Measurements from ENCODE around the gene OVAAL.

Gene OVAAL

DNA sequence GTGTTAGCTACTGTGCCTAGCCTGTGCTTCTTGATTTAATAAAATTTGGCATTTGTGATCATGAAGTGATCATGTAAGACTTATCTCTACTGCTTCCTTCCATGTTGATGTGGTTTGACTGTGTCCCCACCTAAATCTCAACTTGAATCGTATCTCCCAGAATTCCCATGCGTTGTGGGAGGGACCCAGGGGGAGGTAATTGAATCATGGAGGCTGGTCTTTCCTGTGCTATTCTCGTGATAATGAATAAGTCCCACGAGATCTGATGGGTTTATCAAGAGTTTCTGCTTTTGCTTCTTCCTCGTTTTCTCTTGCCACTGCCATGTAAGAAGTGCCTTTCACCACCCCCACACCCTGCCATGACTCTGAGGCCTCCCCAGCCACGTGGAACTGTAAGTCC lies at the start of gene OVAAL:
OVAAL (plus strand) TSS at position 301 of the 400 bp plus-strand sequence.
- DNase-seq = no peak

DNA sequence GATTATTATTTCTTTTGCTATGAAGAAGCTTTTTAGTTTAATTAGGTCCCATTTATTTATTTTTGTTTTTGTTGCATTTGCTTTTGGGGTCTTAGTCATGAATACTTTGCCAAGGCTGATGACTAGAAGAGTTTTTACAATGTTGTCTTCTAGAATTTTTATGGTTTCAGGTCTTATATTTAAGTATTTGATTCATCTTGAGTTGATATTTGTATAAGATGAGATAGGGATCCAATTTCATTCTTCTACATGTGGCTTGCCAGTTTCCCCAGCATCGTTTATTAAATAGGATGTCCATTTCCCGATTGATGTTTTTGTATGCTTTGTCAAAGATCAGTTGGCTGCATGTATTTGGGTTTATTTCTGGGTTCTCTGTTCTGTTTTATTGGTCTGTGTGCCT lies 47.9 kb upstream of the OVAAL start:
- no peak for DNase-seq

DNA sequence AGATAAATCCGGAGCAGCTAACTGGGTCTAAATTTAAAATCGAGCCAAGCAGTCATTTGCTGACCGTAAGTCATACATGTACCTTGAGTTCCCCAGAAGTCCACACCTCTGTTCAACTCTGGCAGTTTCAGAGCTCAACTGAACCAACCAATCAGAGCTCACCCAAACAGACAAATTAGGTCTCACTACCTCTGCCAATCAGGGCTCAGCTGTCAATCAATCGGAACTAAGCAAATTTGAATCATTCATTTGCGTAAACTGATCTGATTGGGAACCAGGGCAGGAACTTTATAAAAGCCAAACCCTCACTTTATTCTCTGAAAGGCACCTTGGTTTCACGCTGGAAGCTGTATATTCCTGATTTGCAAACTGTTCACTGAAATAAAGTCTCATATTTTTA lies 45.2 kb upstream of the OVAAL start:
- no peak for DNase-seq

DNA sequence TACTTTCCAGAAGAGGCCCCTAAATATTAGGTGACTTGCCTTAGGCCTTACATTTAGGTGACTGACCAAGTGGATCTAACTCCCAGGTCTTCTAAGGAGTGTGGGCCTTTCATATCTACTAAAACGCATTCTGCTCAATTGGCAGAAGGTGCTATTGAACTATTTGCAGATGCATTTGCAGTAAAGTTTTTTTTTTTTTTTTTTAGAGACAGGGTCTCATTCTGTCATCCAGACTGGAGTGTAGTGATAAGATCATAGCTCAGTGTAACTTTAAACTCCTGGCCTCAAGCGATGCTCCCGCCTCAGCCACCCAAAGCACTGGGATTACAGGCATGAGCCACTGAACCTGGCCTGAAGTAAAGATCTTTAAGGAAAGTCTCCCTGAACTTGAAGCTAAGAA lies 43.4 kb upstream of the OVAAL start:
- no peak for DNase-seq

DNA sequence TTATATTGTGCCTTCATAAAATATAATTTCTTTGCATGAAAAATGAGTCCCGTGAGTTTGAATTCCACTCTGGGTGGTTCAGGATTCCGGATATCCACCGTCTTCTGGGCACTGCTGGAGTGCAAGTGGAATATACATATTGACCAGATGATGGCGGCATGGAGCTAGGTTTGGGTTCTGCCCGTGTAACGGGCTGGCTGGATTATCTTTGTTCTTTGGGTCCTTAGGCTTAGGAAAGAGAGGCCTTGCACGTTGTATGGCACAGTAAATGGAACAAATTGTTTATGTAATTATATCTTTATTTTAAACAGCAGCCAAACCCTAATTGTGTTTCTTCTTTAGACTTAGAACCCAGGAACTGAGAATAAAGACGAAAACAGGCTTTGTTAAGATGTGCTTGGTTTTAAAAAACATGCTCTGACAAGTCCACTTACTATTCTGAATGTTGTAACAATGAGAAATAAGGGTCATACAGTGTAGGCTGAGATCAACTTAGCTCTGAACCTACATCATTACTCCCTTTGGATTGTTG lies 42.8 kb upstream of the OVAAL start:
- peak; percentile 50 for DNase-seq

DNA sequence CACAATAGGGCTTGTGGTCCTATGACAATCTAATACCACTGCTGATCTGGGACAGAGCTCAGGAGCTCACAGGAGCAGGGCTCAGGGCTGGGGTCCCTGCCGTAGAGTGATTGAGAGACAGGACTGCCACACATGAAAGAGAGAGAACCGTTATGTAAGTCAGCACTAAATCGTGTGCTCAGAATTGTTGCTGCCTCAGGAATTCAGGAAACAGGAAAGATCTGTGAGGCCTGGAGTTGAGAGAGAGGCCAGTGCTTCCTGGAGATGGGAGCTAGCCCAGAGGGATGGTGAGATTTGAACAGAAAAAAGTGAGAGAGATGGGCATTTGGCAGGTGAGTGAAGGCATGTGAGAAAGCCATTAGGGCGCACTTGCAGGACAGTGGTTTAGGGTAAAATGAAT lies 38.9 kb upstream of the OVAAL start:
- DNase-seq = no peak

DNA sequence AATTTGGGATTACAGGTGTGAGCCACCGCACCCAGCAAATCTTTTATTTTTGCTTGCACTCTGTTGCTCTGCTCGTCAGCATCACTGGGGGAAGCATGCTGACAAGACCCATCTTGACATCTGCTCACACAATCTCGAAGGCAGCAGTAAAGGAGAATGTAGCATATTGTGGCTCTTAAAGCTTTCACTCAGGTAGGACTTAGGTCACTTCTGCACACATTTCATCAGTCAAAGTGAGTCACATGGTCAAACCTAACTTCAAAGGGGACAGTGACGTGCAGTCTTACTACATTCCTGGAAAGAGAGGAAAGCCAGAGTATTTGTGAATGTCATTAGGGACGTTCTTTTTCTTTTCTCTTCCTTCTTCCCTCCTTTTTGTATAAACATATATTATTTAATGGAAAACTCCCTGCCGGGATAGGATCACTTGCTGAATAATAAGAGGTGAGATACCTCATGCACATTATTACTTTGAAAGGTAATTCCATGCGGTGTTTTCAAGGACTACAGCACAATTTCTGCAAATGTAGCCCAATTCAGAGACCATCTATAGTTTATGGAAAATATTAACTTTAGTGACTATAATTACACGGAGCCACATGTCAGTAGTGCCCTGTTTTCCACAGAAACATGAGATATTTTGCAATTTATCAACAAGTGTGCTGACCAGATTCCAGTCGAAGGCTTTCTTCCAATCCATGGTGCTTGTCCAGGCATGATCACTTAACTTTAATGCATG lies 37.1 kb upstream of the OVAAL start:
- DNase-seq = no peak

DNA sequence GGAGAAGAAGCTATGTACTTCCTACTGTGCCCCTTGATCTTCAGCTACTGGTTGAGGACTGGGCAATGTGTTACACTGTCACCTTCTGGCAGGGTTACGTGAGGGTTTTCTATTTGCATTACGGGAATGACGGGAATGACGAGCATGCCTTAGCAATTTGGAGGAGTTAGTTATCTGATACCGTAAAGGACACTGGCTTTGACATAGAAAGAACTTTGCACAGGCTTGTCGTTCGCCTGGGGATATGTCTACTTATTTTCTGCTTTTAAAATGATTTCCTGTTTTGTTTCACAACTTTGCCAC lies 36.6 kb upstream of the OVAAL start:
- no peak for DNase-seq

DNA sequence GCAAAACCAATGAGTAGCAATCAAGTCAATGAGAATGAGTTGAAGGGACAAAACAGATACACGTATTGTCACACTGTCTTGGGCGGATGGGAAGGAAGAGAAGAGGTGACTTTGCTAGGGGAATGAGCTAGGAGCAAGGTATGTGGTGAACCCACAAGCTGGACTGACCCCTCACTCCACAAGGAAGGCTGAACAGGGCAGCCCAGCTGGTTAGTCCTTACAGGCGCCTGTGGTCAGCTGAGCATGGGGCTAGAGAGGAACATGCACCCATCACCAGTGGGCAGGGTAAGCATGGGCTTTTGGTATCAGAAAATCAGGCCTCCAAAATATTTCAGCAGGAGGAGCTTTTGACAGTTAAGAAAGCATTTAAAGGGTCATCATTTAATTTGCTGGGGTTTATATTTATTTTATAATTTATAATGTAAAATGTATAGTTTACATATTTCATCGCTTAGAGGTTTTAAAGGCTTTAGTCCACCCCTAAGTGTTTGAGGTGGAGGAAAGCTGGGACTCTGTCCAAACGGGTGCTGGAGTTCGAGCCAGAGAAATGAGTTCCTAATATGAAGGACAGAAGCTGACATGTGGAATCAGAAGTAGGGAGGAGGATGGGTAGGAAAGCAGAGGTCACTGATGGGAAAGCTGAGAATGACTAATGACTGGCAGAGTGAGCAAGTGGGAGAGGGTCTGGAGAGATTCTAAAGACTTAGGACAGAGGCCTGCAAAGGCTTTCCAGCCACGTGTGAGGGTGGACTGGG lies 34.4 kb upstream of the OVAAL start:
- DNase-seq = no peak

DNA sequence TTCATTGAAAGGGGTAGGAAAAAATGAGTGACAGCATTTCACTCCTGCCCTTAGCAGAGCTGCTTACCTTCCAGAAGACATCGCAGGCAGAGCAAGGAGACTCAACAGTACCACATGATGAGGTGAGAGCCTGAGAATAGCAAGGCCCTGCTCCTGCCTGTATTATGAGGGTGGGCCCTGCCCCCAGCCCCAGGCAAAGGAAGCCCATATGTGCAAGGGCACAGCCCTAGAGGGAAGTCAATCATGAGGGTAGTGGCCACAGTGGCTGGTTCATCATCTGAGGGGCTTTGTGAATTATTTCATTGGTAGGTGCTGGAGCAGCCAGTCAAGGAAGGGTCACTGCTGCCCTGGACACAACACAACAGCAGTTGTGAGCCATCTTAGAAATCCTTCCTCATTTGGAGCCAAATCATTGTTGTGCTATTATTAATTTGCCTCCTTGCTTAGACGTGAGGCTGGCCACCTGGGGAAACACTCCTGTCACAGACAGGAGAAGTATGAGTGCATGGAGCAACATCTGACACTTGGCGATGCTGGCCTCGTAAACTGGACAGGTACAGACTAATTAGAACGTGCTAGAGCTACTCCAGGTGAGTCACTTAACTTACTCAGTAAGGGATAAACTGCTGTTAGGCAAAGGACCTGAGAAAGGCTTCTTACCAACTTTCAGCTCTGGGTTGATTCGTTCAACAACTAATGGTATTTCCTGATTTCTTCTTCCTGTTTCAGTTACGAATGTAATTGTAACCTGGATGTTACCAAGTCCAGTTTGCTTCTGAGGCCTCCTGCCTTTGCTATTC lies 33.6 kb upstream of the OVAAL start:
- DNase-seq = no peak

DNA sequence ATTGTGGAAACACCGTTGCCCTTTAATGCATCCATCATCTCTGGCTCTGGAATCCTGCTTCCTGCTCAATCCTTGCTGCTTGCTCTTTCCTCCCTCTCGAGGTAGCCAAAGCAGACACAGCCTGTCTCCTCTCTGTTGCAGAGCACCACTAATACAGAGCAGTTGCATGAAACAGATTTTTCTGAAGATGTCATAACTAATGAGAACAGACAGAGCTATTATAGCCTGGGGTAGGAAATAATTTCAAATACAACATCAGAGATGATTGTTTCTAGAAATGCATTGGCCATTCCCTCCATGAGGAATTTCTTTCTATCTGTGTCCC lies 33.1 kb upstream of the OVAAL start:
- no peak for DNase-seq

DNA sequence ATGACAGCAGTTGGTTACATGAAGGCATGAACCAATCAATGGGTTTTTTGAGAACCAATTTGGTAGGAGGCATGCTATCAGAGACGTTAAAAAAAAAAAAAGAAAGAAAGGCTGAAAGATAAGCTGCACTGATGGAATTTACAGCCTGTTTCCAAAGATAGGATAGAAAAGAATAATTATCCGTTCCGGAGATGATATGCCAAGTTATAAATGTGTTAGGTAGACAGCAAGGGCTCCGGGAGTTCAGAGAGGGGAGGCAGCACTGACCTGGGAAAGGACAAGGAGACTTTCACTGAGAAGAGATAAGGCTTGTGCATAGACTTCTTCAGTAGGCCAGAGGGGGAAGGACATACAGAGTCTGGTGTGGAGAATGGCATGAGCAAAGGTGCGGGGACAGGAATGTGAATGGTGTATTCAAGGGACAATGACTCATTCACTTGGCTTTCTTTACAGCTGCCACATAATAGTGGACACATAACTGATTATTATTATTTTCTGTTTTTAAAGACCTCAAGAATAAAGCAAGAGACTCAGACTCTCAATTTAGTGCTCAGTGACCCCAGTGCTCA lies 31.6 kb upstream of the OVAAL start:
- DNase-seq = no peak

DNA sequence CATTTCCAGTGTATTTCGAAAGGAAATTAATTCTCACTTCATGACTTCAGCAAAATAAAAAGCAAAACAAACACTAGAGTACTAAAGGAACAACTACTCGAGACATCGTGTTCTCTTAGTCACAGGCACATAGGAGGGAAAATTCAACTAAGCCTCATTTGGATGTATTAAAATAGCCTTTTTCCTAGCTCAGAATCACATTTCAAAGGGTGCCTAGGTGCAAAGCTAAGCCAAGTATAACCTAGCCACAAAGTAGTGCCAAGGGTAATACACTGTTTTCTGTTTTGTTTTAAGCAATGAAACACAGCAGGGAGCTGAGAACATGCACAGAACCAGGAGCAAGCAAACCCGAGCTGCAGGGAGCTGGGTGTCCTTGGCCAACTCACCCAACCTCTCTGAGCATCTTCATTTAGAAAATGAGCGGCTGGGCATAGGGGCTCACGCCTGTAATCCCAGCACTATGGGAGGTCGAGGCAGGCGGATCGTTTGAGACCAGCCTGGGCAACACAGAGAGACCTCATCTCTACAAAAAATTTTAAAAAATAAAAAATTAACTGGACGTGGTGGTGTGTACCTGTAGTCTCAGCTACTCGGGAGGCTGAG lies 29.8 kb upstream of the OVAAL start:
- no peak for DNase-seq

DNA sequence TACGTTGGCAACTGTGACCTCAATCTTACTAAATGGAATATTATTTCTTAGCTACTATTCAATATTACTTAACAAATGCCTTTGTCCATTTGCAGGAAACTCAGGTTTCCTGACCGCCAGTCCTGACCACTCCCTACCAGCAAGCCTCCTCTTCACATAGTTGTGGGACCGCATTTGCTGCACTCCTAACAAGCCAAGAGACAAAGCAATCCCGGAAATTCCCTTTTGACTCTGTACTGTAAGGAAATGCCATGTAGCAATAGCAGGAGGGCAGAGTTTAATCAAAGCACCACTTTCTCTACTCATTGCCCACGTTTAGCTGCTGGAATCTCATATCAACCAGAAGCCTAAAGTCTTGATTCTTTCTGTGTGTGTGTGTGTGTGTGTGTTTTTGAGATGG lies 28.3 kb upstream of the OVAAL start:
- no peak for DNase-seq

DNA sequence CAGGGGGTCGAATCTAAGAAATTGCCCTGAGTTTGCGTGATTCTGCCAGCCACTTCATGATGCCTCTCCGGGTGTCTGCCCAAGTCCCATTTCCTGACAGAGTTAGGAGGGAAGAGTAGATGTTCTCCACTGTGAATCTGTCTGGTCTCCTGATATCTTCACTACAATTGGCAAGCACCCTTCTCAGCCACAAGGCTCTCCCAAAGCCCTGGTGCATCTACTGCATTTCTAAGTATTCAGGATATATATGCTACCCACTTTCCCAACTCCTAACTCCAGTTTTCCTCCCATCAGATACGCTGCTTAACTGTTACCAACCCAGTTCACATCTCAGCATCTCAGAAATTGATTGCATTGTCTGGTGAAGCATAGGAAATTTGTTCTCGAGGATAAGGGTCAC lies 25.9 kb upstream of the OVAAL start:
- no peak for DNase-seq

DNA sequence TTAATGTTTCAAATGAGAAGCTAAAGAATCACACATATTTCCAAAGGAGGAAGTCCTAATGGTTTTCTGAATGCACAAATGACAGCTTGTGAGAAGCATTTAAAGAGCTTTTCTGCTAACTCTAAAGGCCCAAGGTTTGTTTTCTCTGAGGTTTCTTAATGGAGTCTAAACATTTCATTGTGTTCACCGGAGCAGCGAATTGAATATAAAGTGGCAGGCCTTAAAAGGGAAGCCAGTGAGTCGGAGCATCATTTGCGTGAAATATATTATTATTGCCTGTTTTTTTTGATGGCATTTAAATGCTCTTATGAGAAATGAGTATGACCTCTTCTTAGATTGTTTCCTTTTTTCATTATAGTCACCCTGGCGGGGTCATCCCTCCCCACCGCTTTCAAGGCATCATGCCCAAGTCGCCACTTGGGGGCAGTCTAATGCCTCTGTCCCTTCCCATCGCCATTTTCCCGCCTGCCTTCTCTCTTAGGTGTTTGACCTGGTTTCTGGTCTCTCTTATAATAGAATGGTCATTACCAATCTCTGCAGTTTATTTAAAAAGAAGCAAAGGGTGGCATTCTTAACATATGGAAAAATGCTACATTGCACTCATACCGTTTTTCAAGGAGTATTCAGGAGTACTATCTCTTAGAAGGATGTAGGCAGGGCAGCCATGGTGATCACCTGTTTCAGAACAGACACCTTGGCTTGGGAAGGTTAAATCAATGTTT lies 25.3 kb upstream of the OVAAL start:
- DNase-seq = no peak

DNA sequence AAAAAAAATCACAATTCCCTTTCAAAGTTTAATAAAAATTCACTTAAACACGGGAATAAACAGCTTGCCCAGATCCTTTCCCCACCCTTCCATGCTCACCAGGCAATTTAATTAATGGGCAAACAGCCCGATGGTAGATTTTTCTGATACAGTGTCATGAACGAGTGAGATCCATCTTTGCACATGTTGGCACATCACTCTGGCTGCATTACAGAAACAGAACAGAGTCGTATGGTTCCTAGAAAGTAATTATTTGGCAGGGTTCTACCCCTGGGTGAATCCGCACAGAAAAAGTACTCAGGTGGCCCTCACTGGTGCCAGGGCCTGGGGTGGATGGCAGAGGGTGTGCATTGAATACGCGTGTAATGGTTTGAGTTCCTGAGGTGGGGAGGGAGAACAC lies 24.6 kb upstream of the OVAAL start:
- DNase-seq = no peak

DNA sequence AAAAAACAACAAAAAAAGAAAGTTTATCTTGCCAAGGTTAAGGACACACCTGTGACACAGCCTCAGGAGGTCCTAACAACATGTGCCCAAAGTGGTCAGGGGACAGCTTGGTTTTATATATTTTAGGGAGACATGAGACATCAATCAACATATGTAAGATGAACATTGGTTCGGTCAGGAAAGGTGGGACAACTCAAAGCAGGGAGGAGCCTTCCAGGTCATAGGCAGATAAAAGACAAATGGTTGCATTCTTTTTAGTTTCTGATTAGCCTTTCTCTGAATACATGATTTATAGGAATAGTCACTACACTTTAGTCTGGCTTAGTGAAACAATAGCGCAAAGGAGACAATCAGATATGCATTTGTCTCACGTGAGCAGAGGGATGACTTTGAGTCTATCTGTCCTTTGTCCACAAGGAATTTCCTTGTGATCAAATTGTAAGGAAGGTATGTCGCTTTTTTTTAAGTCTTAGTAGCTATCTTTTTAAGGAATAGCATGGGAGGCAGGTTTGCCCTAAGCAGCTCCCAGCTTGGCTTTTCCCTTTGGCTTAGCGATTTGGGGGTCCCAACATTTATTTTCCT lies 23.3 kb upstream of the OVAAL start:
- no peak for DNase-seq

DNA sequence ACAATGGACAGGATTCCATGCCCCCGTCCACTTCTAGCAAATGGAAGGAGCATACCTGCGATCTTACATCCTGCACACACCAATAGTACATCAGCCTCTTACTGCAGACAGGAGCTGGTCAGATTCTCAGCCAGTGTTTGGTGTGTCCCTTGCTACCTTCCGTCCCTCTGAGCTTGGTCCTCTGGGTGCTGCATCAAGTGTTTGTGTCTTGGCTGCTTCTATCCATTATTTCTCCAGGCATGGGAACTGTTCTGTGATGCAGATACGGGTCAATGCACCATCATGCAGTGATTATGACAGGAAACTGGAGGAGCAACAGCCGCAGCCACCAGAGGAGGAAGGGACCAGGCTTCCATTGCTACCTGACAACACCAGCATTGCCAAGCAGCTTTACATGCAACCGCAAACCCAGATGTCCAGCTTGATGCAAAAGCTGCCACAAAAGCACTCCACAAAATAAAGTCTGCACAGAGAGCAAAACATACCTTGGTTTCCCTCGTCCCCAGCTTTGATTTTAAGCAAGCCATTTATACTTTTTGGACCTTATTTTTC lies 21.9 kb upstream of the OVAAL start:
- no peak for DNase-seq

DNA sequence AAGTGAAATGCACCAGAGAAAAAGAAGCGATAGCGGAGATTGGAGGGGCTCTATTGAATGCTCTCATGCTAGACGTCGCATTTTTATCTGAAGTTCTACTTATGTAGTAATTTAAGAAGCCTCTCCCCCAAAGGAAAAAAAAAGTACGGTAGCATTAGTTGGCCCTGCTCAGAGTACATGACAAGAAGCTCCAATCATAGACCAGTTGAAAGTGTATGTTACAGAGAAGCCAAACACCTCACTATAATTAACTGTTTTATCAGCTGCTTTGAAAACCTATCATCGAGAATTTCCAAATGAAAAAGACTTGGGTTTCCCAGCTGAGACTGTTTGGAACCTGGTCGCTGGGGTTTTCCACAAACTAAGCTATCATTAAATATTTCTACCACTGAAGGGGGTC lies 19.6 kb upstream of the OVAAL start:
- DNase-seq = no peak

DNA sequence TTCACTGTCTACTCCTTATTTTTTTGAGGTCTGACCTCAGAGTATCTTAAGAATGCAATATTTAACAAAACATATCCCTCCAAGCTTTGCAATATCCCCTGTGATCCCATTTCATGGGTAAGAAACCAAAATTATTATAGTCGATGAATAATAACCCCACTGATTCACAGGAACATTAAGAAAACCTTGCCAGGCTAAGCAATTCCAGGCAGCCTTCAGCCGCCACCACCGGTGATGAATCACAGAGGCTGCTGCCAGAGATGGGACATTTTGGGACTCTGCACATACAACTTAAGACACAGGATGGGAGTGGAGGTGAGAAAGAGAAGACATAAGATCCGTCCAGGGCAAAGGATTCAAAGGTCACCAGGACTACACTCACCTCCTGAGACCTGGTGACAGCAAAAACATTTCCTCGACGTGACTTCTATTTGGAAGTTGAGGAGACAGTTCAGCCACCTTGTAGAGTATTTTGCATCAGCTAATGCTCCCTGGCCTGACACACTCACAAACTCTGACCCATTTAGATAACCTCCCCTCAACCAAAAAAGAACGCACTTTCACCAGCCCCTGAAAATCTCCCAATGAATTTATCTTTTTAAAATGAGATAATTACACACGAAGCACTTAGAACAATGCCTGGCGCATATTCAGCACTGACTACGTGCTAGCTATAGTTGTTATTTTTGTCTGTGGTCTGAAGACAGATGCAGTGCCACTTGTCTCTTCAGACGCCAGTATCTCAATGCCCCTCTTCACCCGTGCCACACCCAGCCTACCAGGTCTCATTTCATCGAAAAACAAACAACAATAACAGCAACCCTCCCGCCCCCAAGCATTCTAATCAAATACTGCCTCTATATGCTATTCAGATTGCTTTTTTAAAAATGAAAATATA lies 17.8 kb upstream of the OVAAL start:
- no peak for DNase-seq
